Astrocyte of the cerebellum (primary cell): Measurements from ENCODE around the gene MTHFS.

ENCODE experiments used
- DNase-seq: peaks from one replicate; pipeline ENCODE4 v3.0.0-alpha.2; 2011; ENCODE audit warnings: low read depth
- H3K4me3 ChIP-seq: 2 replicates; pipeline ENCODE4 v1.5.1; 2011; ENCODE audit warnings: mild to moderate bottlenecking, low read depth, low read length, moderate library complexity
- in situ Hi-C: cut with HindIII; loops from 2 replicates; pipeline ENCODE4 v1.10.0; 2017; ENCODE audit warnings: low sequenced_read_pairs
- TF ChIP-seq, protein P1 (sequence below): IDR thresholded peaks from 2 replicates; pipeline ENCODE4 v1.5.1; 2012; ENCODE audit warnings: low read length, low read depth, moderate library complexity, mild to moderate bottlenecking; ENCODE audit errors: missing control alignments

MTHFS gene

DNA sequence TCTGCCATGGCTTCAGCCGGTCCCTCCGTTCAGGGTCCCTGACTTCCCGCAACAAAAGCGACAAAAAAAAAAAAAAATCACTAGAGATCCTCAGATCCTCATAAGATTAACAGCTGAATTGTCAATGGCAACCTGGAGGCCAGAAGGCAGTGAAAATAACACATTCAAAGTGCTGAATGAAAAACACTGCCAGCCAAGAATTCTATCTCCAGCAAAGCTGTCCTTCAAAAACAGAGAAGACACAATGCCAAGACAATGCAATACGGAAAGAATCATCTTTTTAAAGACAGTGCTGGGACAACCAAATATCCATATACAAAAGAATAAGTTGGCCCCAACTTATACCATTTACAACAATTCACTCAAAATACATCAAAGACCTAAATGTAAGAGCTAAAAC, 21.6 kb downstream of the MTHFS start:
- DNase-seq, result no peak
- no peak overlapping the region for H3K4me3 ChIP-seq
- TF ChIP-seq, protein P1, sequence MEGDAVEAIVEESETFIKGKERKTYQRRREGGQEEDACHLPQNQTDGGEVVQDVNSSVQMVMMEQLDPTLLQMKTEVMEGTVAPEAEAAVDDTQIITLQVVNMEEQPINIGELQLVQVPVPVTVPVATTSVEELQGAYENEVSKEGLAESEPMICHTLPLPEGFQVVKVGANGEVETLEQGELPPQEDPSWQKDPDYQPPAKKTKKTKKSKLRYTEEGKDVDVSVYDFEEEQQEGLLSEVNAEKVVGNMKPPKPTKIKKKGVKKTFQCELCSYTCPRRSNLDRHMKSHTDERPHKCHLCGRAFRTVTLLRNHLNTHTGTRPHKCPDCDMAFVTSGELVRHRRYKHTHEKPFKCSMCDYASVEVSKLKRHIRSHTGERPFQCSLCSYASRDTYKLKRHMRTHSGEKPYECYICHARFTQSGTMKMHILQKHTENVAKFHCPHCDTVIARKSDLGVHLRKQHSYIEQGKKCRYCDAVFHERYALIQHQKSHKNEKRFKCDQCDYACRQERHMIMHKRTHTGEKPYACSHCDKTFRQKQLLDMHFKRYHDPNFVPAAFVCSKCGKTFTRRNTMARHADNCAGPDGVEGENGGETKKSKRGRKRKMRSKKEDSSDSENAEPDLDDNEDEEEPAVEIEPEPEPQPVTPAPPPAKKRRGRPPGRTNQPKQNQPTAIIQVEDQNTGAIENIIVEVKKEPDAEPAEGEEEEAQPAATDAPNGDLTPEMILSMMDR, result no peak
- in situ Hi-C loops, result no loop called here

DNA sequence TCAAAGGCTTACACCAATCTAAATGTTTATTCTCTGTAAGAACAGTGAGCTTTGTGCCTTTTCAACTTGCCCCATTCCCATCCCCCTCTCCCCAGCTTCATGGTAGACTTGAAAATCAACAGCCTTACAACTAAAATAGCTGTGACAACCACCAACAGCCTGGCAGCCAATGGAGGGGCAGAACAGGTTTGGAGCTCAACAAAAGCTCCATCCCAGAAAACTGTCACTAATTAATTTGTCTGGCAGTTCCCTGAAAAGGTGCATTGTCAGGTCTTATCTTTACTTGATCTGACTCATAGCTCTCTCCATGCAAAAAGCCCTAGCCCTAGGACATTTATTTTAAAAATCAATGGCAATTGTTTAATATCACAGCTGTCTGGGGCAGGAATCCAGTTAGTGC, 22.6 kb downstream of the MTHFS start:
- no peak for DNase-seq
- in situ Hi-C loops, result no loop called here
- TF ChIP-seq, protein P1, result no peak
- no peak overlapping the region for H3K4me3 ChIP-seq

DNA sequence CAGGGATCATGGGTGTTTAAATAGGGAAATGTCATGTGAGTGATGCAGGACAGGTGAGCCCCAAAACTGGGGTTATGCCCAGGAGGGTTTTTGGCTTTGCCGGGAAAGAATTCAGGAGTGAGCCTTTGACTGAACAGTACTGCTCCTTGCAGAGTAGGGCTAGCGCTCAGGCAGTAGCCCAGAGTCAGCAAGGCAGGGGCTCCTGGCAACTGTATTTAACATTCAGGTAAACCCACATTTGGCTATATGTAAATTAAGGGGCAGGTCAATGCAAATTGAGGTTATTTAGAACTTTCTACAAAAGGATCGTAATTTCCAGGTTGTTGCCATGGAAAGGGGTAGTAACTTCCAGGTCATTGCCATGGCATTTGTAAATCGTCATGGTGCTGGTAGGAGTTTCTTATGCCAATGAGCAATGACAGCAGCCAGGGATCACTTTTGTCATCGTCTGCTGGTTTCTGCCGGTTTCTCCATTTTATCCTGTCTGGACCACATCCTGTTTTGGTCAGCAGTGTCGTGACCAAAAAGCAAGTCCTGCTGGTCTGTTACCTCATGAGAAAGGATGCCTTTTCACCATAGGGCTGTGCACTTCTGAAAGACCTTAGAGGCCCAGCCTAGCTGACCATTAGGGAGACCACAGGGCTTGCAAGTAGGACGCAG, 24.3 kb downstream of the MTHFS start:
- no peak for DNase-seq
- TF ChIP-seq, protein P1, result no peak
- in situ Hi-C loops, result no loop called here
- no peak overlapping the region for H3K4me3 ChIP-seq

DNA sequence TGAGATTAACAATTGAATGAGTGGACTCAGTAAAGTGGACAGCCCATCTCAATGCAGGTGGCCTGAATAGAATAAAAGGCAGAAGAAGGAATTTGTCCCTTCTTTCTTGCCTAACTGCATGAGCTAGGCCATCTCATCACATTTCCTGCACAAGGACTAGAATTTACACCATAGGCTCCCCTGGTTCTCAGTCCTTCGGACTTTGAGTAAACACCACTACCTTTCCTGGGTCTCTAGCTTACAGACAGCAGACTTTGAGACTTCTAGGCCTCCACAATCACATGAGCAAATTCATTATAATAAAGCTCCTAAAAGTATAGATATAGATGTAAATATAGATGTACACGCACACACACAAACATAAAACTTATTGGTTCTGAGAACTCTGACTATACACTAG, 28.3 kb downstream of the MTHFS start:
- no peak overlapping the region for H3K4me3 ChIP-seq
- TF ChIP-seq, protein P1, result no peak
- in situ Hi-C loops, result no loop called here
- no peak for DNase-seq

DNA sequence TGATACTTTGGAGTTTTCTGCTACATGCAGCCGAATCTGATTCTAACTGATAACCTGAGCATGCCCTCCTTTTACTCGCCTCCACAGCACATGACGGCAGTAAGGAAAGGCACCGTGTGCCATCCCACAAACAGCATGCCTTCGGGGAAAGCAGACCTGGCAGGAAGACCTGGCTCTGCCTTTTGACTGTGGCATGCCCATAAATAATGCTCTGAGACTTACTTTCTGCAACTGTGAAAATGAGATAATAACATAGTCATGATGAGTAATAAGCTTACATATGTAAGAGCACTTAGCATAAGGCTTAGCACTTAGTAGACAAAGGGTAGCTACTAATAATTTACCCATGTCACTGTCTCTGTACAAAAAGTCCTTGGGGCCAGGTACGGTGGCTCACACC, 32.9 kb downstream of the MTHFS start:
- TF ChIP-seq, protein P1, result no peak
- in situ Hi-C loops, result no loop called here
- H3K4me3 ChIP-seq, result no peak overlapping the region
- DNase-seq, result no peak

DNA sequence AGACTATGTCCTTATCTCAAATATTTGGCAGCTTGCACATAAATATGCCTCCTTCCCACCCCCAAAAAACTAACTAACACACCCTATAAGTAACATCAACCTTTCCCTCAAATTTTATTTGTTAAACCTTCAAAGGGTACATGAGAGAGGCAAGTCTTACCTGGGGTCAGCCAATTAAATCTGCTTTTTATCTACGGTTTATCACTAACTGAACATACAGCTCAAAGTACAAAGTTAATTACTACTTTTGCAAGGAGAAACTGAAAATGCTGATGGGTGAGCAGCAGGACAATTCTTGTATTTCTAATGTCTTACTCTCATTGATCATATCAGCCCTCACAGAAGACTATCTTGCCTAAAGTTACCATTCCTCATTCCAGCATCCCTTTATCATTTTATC, 34.6 kb downstream of the MTHFS start:
- no peak for DNase-seq
- in situ Hi-C loops, result no loop called here
- TF ChIP-seq, protein P1, result no peak
- no peak overlapping the region for H3K4me3 ChIP-seq

DNA sequence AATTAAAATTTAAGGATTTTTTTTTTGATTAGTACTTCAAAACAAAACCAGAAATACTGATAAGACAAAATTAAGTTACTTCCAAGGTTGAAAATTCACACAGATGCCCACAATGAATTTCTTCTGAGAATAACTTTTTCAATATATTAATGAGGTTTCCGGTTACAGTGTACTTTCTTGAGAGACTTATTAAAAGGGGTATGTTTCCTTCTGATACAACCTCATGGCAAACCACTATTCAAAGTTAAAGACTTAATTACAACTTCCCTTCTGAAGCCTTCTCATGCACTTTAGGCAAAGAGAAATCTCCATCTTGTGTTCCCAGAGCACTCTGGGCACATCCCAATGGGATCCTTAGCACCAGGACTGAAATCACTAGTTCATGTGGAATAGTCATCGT, 36.2 kb downstream of the MTHFS start:
- no peak for DNase-seq
- in situ Hi-C loops, result no loop called here
- TF ChIP-seq, protein P1, result no peak
- H3K4me3 ChIP-seq, result no peak overlapping the region
